H9 (cell line): ENCODE data around the gene CELF6. TPM values are rescaled to one million over a fixed set of nuclear protein-coding genes. Genes with fewer than 3 reads are reported as not detected.
A peak's percentile ranks its signal among the peaks of the same experiment; 100 is the strongest.

Source experiments
- DNase-seq: peaks from one replicate; pipeline ENCODE4 v3.0.0-alpha.2; 2017
- H2AFZ ChIP-seq: one replicate; pipeline ENCODE4 v1.6.1; 2013; ENCODE audit warnings: mild to moderate bottlenecking, low read length, control low read depth, moderate library complexity
- H2AK5ac ChIP-seq: 2 replicates; pipeline ENCODE4 v1.6.1; 2013; ENCODE audit warnings: low read length, control low read depth, mixed read lengths; ENCODE audit not compliant: insufficient read length
- H2BK120ac ChIP-seq: one replicate; pipeline ENCODE4 v1.6.1; 2013; ENCODE audit warnings: low read depth, mild to moderate bottlenecking, low read length, control low read depth, inconsistent platforms; ENCODE audit not compliant: poor library complexity, severe bottlenecking
- H2BK12ac ChIP-seq: 2 replicates; pipeline ENCODE4 v1.6.1; 2013; ENCODE audit warnings: low read length, control low read depth, mixed read lengths, low read depth; ENCODE audit not compliant: insufficient read length
- H2BK15ac ChIP-seq: 2 replicates; pipeline ENCODE4 v1.6.1; 2013; ENCODE audit warnings: low read depth, low read length, control low read depth
- H2BK20ac ChIP-seq: one replicate; pipeline ENCODE4 v1.6.1; 2013; ENCODE audit warnings: low read depth, mild to moderate bottlenecking, low read length, control low read depth, inconsistent platforms; ENCODE audit not compliant: poor library complexity, severe bottlenecking
- H2BK5ac ChIP-seq: 2 replicates; pipeline ENCODE4 v1.6.1; 2013; ENCODE audit warnings: low read length, control low read depth, mixed read lengths; ENCODE audit not compliant: insufficient read length
- H3K14ac ChIP-seq: 2 replicates; pipeline ENCODE4 v1.6.1; 2013; ENCODE audit warnings: low read length, control low read depth; ENCODE audit not compliant: insufficient read depth
- H3K18ac ChIP-seq: 2 replicates; pipeline ENCODE4 v1.6.1; 2013; ENCODE audit warnings: low read depth, mild to moderate bottlenecking, mixed read lengths, low read length, control low read depth; ENCODE audit not compliant: insufficient read length
- H3K23ac ChIP-seq: 2 replicates; pipeline ENCODE4 v1.6.1; 2013; ENCODE audit warnings: low read length, control low read depth, mixed read lengths, low read depth; ENCODE audit not compliant: insufficient read length
- H3K23me2 ChIP-seq: 2 replicates; pipeline ENCODE4 v1.6.1; 2013; ENCODE audit warnings: low read depth, mild to moderate bottlenecking, mixed read lengths, low read length, control low read depth; ENCODE audit not compliant: insufficient read length, poor library complexity, severe bottlenecking
- H3K27ac ChIP-seq: 2 replicates; pipeline ENCODE4 v1.5.1; 2013; ENCODE audit warnings: low read length, control low read depth, mixed read lengths, low read depth; ENCODE audit not compliant: insufficient read length
- H3K27me3 ChIP-seq: 2 replicates; pipeline ENCODE4 v1.6.1; 2013; ENCODE audit warnings: low read length, control low read depth, inconsistent platforms; ENCODE audit not compliant: insufficient read depth
- H3K4ac ChIP-seq: 2 replicates; pipeline ENCODE4 v1.6.1; 2013; ENCODE audit warnings: low read depth, mild to moderate bottlenecking, control low read depth, inconsistent platforms, low read length, moderate library complexity
- H3K4me1 ChIP-seq: 2 replicates; pipeline ENCODE4 v1.6.1; 2013; ENCODE audit warnings: low read length, control low read depth, inconsistent platforms; ENCODE audit not compliant: insufficient read depth
- H3K4me2 ChIP-seq: 2 replicates; pipeline ENCODE4 v1.6.1; 2013; ENCODE audit warnings: low read length, control low read depth, mixed read lengths; ENCODE audit not compliant: insufficient read length, insufficient read depth
- H3K56ac ChIP-seq: 2 replicates; pipeline ENCODE4 v1.6.1; 2013; ENCODE audit warnings: low read depth, mild to moderate bottlenecking, mixed read lengths, low read length, control low read depth; ENCODE audit not compliant: insufficient read length
- H3K79me1 ChIP-seq: 2 replicates; pipeline ENCODE4 v1.6.1; 2013; ENCODE audit warnings: low read depth, mild to moderate bottlenecking, moderate library complexity, low read length, control low read depth, inconsistent platforms; ENCODE audit not compliant: insufficient read depth, poor library complexity, severe bottlenecking
- H3K79me2 ChIP-seq: 2 replicates; pipeline ENCODE4 v1.6.1; 2013; ENCODE audit warnings: low read length, control low read depth, inconsistent platforms; ENCODE audit not compliant: insufficient read depth
- H3K9ac ChIP-seq: 2 replicates; pipeline ENCODE4 v1.6.1; 2013; ENCODE audit warnings: low read length, control low read depth, mixed read lengths; ENCODE audit not compliant: insufficient read length; ENCODE audit errors: extremely low read depth
- H3K9me3 ChIP-seq: one replicate; pipeline ENCODE4 v1.6.1; 2013; ENCODE audit warnings: low read depth, low read length, inconsistent platforms; ENCODE audit not compliant: control insufficient read depth
- H3T11ph ChIP-seq: one replicate; pipeline ENCODE4 v1.6.1; 2013; ENCODE audit warnings: mild to moderate bottlenecking, low read length, control low read depth, inconsistent platforms
- H4K20me1 ChIP-seq: one replicate; pipeline ENCODE4 v1.6.1; 2013; ENCODE audit not compliant: control insufficient read depth, insufficient read length, insufficient read depth
- H4K5ac ChIP-seq: 2 replicates; pipeline ENCODE4 v1.6.1; 2013; ENCODE audit warnings: low read depth, mild to moderate bottlenecking, mixed read lengths, low read length, control low read depth; ENCODE audit not compliant: insufficient read length
- H4K8ac ChIP-seq: replicated peaks from 2 replicates; pipeline ENCODE4 v1.6.1; 2013; ENCODE audit warnings: low read length, control low read depth, mixed read lengths, low read depth; ENCODE audit not compliant: insufficient read length
- H4K91ac ChIP-seq: 2 replicates; pipeline ENCODE4 v1.6.1; 2013; ENCODE audit warnings: low read depth, mild to moderate bottlenecking, moderate library complexity, mixed read lengths, low read length, control low read depth; ENCODE audit not compliant: insufficient read length
- H3K27ac Mint-ChIP-seq, 3 experiments: 2 replicates in 2 of 3; 3 replicates in 1 of 3; pipeline ENCODE4 v1.8.0; 2020 to 2021; ENCODE audit warnings: mixed read lengths in 3 of 3, mild to moderate bottlenecking in 1 of 3, moderate library complexity in 1 of 3
- H3K27me3 Mint-ChIP-seq: 2 replicates; pipeline ENCODE4 v1.8.0; 2021; ENCODE audit warnings: low read depth, mild to moderate bottlenecking, moderate library complexity, mixed read lengths
- H3K36me3 Mint-ChIP-seq, 3 experiments: 2 replicates in 2 of 3; 3 replicates in 1 of 3; pipeline ENCODE4 v1.8.0; 2020 to 2021; ENCODE audit warnings: low read depth in 3 of 3, mixed read lengths in 3 of 3; ENCODE audit not compliant: insufficient read depth in 1 of 3
- H3K4me1 Mint-ChIP-seq, 2 experiments: 2 replicates each; pipeline ENCODE4 v1.8.0; 2020; ENCODE audit warnings: mixed read lengths in 2 of 2
- H3K4me3 Mint-ChIP-seq, 2 experiments: 2 replicates in 1 of 2; 3 replicates in 1 of 2; pipeline ENCODE4 v1.8.0; 2020 to 2021; ENCODE audit warnings: mild to moderate bottlenecking in 2 of 2, mixed read lengths in 2 of 2, moderate library complexity in 1 of 2
- H3K9me3 Mint-ChIP-seq, 2 experiments: 2 replicates in 1 of 2; 3 replicates in 1 of 2; pipeline ENCODE4 v1.8.0; 2020; ENCODE audit warnings: mild to moderate bottlenecking in 2 of 2, mixed read lengths in 2 of 2, moderate library complexity in 1 of 2
- WGBS: extraction: QIAGEN DNeasy Blood & Tissue Kit; methylation state at CpG from one replicate; pipeline ENCODE4 v1.1.7; 2013; ENCODE audit warnings: missing lambda C conversion rate, low lambda C conversion rate, mixed read lengths; ENCODE audit not compliant: insufficient read length; ENCODE audit errors: extremely low coverage; 5-methylcytosine and 5-hydroxymethylcytosine counted together
- total RNA-seq: library from RNA; stranded (reverse); gene quantifications from 2 replicates; pipeline ENCODE4 v1.2.1, GENCODE V29; 2021
- TF ChIP-seq, protein P1 (sequence below): fragments of 200-600 bp; sonication (generic); conservative IDR thresholded peaks from 3 replicates; pipeline ENCODE4 v1.8.0; 2021; ENCODE audit warnings: antibody characterized with exemption, mild to moderate bottlenecking

CELF6 gene
- total RNA-seq, 1 experiment from 2014 or later, result 0.13 TPM

DNA sequence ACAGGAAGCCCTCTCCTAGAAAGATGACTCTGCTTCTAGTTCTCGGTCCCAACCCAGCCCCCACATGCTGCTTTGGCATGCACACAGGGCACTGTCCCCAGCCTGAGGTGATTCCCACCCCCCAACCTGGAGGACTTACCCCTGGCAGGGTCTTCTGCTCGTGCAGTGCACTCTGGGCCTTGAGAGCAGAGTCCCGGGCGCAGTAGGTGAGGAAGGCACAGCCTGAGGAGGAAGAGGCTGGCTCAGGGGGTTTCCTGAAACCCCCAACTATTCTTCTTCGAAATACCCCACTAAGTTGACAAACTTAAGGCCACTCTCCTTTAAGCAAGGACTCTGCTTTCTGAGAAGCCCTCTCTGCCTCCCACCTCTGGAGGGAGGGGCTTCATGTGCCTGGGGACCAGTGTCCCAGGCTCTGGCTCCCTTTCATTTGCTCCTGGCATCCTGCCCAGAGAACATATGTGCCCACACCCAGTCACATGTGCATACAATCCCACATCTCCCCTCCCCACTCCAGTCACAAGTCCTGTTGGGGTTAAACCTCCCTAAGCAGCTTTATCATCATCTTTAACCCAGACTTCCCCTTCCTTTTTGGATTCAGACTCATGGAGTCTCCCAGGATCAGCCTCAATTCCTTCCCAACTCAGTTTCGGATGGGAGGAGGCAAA, 4.1 kb downstream of the CELF6 start:
- H3K18ac ChIP-seq, result no peak overlapping the region
- WGBS, result no CpG with 5 or more reads among the region's 6 CpGs
- Mint-ChIP-seq H3K27ac (peak overlapping the region in 1 of 3 experiments; percentile 45; a peak in 1 of 7 replicates), H3K4me3 (no peak overlapping the region), H3K36me3 (no peaks in the 10 kb centered on the region), H3K27me3 (peaks cover 59% of the 10 kb centered on the region), H3K9me3 (0 out of 5 replicates have a peak, but pooled peaks cover 0 to 4% of the 10 kb centered on the region in 2 experiments), H3K4me1 (peaks cover 15% of the 10 kb centered on the region in 2 experiments)
- no peak overlapping the region for H3K4ac ChIP-seq
- H3K23me2 ChIP-seq, result peaks cover 6% of the 10 kb centered on the region
- no peaks in the 10 kb centered on the region for H4K20me1 ChIP-seq
- no peaks in the 10 kb centered on the region for H3K4me1 ChIP-seq
- no peak overlapping the region for H2BK5ac ChIP-seq
- H3K56ac ChIP-seq, result no peak overlapping the region
- H3K23ac ChIP-seq, result no peak overlapping the region
- no peak overlapping the region for H2AK5ac ChIP-seq
- H4K91ac ChIP-seq, result no peak overlapping the region
- TF ChIP-seq, protein P1, sequence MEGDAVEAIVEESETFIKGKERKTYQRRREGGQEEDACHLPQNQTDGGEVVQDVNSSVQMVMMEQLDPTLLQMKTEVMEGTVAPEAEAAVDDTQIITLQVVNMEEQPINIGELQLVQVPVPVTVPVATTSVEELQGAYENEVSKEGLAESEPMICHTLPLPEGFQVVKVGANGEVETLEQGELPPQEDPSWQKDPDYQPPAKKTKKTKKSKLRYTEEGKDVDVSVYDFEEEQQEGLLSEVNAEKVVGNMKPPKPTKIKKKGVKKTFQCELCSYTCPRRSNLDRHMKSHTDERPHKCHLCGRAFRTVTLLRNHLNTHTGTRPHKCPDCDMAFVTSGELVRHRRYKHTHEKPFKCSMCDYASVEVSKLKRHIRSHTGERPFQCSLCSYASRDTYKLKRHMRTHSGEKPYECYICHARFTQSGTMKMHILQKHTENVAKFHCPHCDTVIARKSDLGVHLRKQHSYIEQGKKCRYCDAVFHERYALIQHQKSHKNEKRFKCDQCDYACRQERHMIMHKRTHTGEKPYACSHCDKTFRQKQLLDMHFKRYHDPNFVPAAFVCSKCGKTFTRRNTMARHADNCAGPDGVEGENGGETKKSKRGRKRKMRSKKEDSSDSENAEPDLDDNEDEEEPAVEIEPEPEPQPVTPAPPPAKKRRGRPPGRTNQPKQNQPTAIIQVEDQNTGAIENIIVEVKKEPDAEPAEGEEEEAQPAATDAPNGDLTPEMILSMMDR, result no peak
- H2BK12ac ChIP-seq, result no peak overlapping the region
- no peak overlapping the region for H2AFZ ChIP-seq
- H2BK120ac ChIP-seq, result no peak overlapping the region
- peak; percentile 21 for DNase-seq
- no peaks in the 10 kb centered on the region for H3K79me2 ChIP-seq
- H4K5ac ChIP-seq, result no peak overlapping the region
- no peaks in the 10 kb centered on the region for H3K9me3 ChIP-seq
- no peak overlapping the region for H3K14ac ChIP-seq
- H3K9ac ChIP-seq, result no peak overlapping the region
- H3K79me1 ChIP-seq, result no peaks in the 10 kb centered on the region
- H3T11ph ChIP-seq, result no peak overlapping the region
- H2BK15ac ChIP-seq, result no peak overlapping the region
- no peak overlapping the region for H2BK20ac ChIP-seq
- H3K27ac ChIP-seq, result no peak overlapping the region
- no peak overlapping the region for H3K4me2 ChIP-seq
- peaks cover 5% of the 10 kb centered on the region; the same call in 1 of the 2 replicates for H3K27me3 ChIP-seq
- H4K8ac ChIP-seq, result no peak overlapping the region
